Chondrocyte (in vitro differentiated cells): Measurements from ENCODE around the gene BST2. TPM values are rescaled to one million over a fixed set of nuclear protein-coding genes. Genes with fewer than 3 reads are reported as not detected.
"Not testable (repeated sequence)": the region's sequence is repeated elsewhere in the genome, so short reads cannot be mapped to it uniquely, and the experiment has no call there.

Experiments used
- DNase-seq: peaks from one replicate; pipeline ENCODE4 v3.0.0; 2021; ENCODE audit warnings: mixed read lengths, low spot score
- H3K27ac Mint-ChIP-seq: one replicate; pipeline ENCODE4 v1.8.0; 2021; ENCODE audit warnings: mild to moderate bottlenecking, moderate library complexity, mixed read lengths; ENCODE audit not compliant: unreplicated experiment
- H3K27me3 Mint-ChIP-seq: 2 replicates; pipeline ENCODE4 v1.8.0; 2021; ENCODE audit warnings: low read depth, mixed read lengths
- H3K36me3 Mint-ChIP-seq: 2 replicates; pipeline ENCODE4 v1.8.0; 2021; ENCODE audit warnings: low read depth, mixed read lengths
- H3K4me1 Mint-ChIP-seq: 2 replicates; pipeline ENCODE4 v1.8.0; 2021; ENCODE audit warnings: low read depth, mild to moderate bottlenecking, mixed read lengths
- H3K4me3 Mint-ChIP-seq: one replicate; pipeline ENCODE4 v1.8.0; 2021; ENCODE audit warnings: mild to moderate bottlenecking, moderate library complexity, mixed read lengths; ENCODE audit not compliant: unreplicated experiment
- H3K9me3 Mint-ChIP-seq: 2 replicates; pipeline ENCODE4 v1.8.0; 2021; ENCODE audit warnings: low read depth, mixed read lengths
- CTCF ChIP-seq: fragments of 200-600 bp; sonication (generic); IDR thresholded peaks from 2 replicates; pipeline ENCODE4 v1.5.0; 2021; ENCODE audit warnings: antibody characterized with exemption, mild to moderate bottlenecking, moderate library complexity
- total RNA-seq: library from RNA; stranded (reverse); gene quantifications from 3 replicates; pipeline ENCODE4 v1.2.1, GENCODE V29; 2021

BST2 gene
- total RNA-seq, 1 donor from 2014 or later: not detected

- no peaks in the 10 kb centered on the region for H3K9me3 Mint-ChIP-seq
- H3K27me3 Mint-ChIP-seq: no peaks in the 10 kb centered on the region
- H3K36me3 Mint-ChIP-seq: no peaks in the 10 kb centered on the region
- peak overlapping the region; percentile 30 for H3K27ac Mint-ChIP-seq
- peaks cover 8% of the 10 kb centered on the region for H3K4me1 Mint-ChIP-seq
- DNase-seq: no peak
- TF ChIP-seq CTCF: no peak
- H3K4me3 Mint-ChIP-seq: no peak overlapping the region
Observed at GRCh38 chr19:17370026-17370587, 35.3 kb downstream of the BST2 start.

- Mint-ChIP-seq H3K4me3 (no peak overlapping the region), H3K27me3 (peaks cover 2% of the 10 kb centered on the region), H3K36me3 (no peaks in the 10 kb centered on the region), H3K27ac (no peak overlapping the region), H3K9me3 (no peaks in the 10 kb centered on the region), H3K4me1 (peaks cover 6% of the 10 kb centered on the region)
- no peak for TF ChIP-seq CTCF
- no peak for DNase-seq
Observed at GRCh38 chr19:17365361-17365760, 40.1 kb downstream of the BST2 start.

- H3K27ac Mint-ChIP-seq, H3K27me3 Mint-ChIP-seq, H3K4me3 Mint-ChIP-seq, H3K36me3 Mint-ChIP-seq, DNase-seq, H3K9me3 Mint-ChIP-seq, H3K4me1 Mint-ChIP-seq: not testable (repeated sequence)
Observed at GRCh38 chr19:17363852-17364605, 41.4 kb downstream of the BST2 start.

GRCh38 chr19:17359905-17360800 lies 45.3 kb downstream of the BST2 start:
- H3K4me1 Mint-ChIP-seq: peaks cover 6% of the 10 kb centered on the region
- H3K36me3 Mint-ChIP-seq: no peaks in the 10 kb centered on the region
- TF ChIP-seq CTCF: no peak
- H3K27me3 Mint-ChIP-seq: peaks cover 2% of the 10 kb centered on the region
- no peak for DNase-seq
- H3K27ac Mint-ChIP-seq: no peak overlapping the region
- H3K9me3 Mint-ChIP-seq: no peaks in the 10 kb centered on the region
- H3K4me3 Mint-ChIP-seq: no peak overlapping the region

- H3K4me1 Mint-ChIP-seq: peaks cover 10% of the 10 kb centered on the region
- no peaks in the 10 kb centered on the region for H3K9me3 Mint-ChIP-seq
- H3K36me3 Mint-ChIP-seq: no peaks in the 10 kb centered on the region
- H3K27me3 Mint-ChIP-seq: no peaks in the 10 kb centered on the region
- H3K4me3 Mint-ChIP-seq: no peak overlapping the region
- no peak for DNase-seq
- H3K27ac Mint-ChIP-seq: no peak overlapping the region
- TF ChIP-seq CTCF: no peak
Observed at GRCh38 chr19:17358395-17358794, 47.0 kb downstream of the BST2 start.
